DOHH2 (cell line): ENCODE measurements around the gene GIT1.

Source experiments
- H3F3A ChIP-seq: fragments of 200-600 bp; sonication (generic), shearing (Covaris generic); 2 replicates; pipeline ENCODE4 v1.6.0; 2016; ENCODE audit warnings: antibody characterized with exemption, mild to moderate bottlenecking; ENCODE audit not compliant: control insufficient read depth, insufficient read depth
- H3K27ac ChIP-seq: fragments of 200-600 bp; sonication (generic); 2 replicates; pipeline ENCODE4 v1.5.1; 2014; ENCODE audit warnings: low read depth, mild to moderate bottlenecking, low read length, moderate library complexity
- H3K27me3 ChIP-seq: fragments of 200-600 bp; sonication (generic); 2 replicates; pipeline ENCODE4 v1.6.1; 2014; ENCODE audit warnings: mild to moderate bottlenecking, low read length, mixed read lengths; ENCODE audit not compliant: control insufficient read depth
- H3K36me3 ChIP-seq: fragments of 200-600 bp; sonication (generic); 2 replicates; pipeline ENCODE4 v1.6.1; 2014; ENCODE audit warnings: mild to moderate bottlenecking, low read length, moderate library complexity, mixed read lengths; ENCODE audit not compliant: control insufficient read depth
- H3K4me1 ChIP-seq: fragments of 200-600 bp; sonication (generic); 2 replicates; pipeline ENCODE4 v1.6.1; 2014; ENCODE audit warnings: mild to moderate bottlenecking, low read length, mixed read lengths; ENCODE audit not compliant: control insufficient read depth
- H3K4me2 ChIP-seq: fragments of 200-600 bp; sonication (generic); 2 replicates; pipeline ENCODE4 v1.6.0; 2014; ENCODE audit warnings: mild to moderate bottlenecking, low read length, moderate library complexity
- H3K4me3 ChIP-seq: fragments of 200-600 bp; sonication (generic); 2 replicates; pipeline ENCODE4 v1.5.1; 2014; ENCODE audit warnings: mild to moderate bottlenecking, low read length, mixed read lengths
- H3K79me2 ChIP-seq: fragments of 200-600 bp; sonication (generic); 2 replicates; pipeline ENCODE4 v1.6.1; 2014; ENCODE audit warnings: mild to moderate bottlenecking, low read length, mixed read lengths; ENCODE audit not compliant: control insufficient read depth
- H3K9me2 ChIP-seq: fragments of 200-600 bp; sonication (generic); replicated peaks from 2 replicates; pipeline ENCODE4 v1.6.1; 2014; ENCODE audit warnings: mild to moderate bottlenecking, low read length, mixed read lengths; ENCODE audit not compliant: control insufficient read depth
- H3K9me3 ChIP-seq: fragments of 200-600 bp; sonication (generic); 2 replicates; pipeline ENCODE4 v1.6.1; 2014; ENCODE audit warnings: antibody characterized with exemption, low read length, mixed read lengths; ENCODE audit not compliant: control insufficient read depth, insufficient read depth
- H4K20me1 ChIP-seq: fragments of 200-600 bp; sonication (generic); 2 replicates; pipeline ENCODE4 v1.6.0; 2014; ENCODE audit warnings: low read depth, mild to moderate bottlenecking, antibody characterized with exemption, low read length, moderate library complexity; ENCODE audit not compliant: control insufficient read depth, insufficient read depth
- CTCF ChIP-seq: fragments of 200-600 bp; sonication (generic); IDR thresholded peaks from one replicate; pipeline ENCODE4 v1.5.1; 2014; ENCODE audit warnings: antibody characterized with exemption, mild to moderate bottlenecking, low read depth, low read length; ENCODE audit not compliant: poor library complexity, severe bottlenecking
- EZH2phosphoT487 ChIP-seq: fragments of 200-600 bp; sonication (generic); IDR thresholded peaks from 2 replicates; pipeline ENCODE4 v1.6.1; 2017; ENCODE audit warnings: borderline replicate concordance, mild to moderate bottlenecking, antibody characterized with exemption, low read length, moderate library complexity, mixed read lengths

GIT1 gene

GRCh38 chr17:29546830-29547229 is 42.6 kb downstream of the GIT1 start:
- no peak overlapping the region for H3K27ac ChIP-seq
- TF ChIP-seq EZH2phosphoT487 = no peak
- no peak for TF ChIP-seq CTCF

GRCh38 chr17:29546085-29546484 is 43.4 kb downstream of the GIT1 start:
- Histone ChIP-seq H3K27me3 (no peaks in the 10 kb centered on the region), H3F3A (peaks cover 11% of the 10 kb centered on the region), H4K20me1 (no peaks in the 10 kb centered on the region), H3K4me3 (no peak overlapping the region), H3K4me1 (no peaks in the 10 kb centered on the region), H3K9me2 (no peaks in the 10 kb centered on the region), H3K9me3 (no peaks in the 10 kb centered on the region), H3K79me2 (no peaks in the 10 kb centered on the region), H3K27ac (no peak overlapping the region), H3K36me3 (peaks cover 31% of the 10 kb centered on the region), H3K4me2 (no peak overlapping the region)
- TF ChIP-seq CTCF (no peak), EZH2phosphoT487 (no peak)

More at GRCh38 chr17:29546830-29547229, 42.6 kb downstream of the GIT1 start:
- no peaks in the 10 kb centered on the region for H4K20me1 ChIP-seq
- H3K27me3 ChIP-seq = no peaks in the 10 kb centered on the region
- no peaks in the 10 kb centered on the region for H3K9me3 ChIP-seq
- H3K4me1 ChIP-seq = no peaks in the 10 kb centered on the region
- H3K4me3 ChIP-seq = no peak overlapping the region
- H3F3A ChIP-seq = peaks cover 11% of the 10 kb centered on the region
- H3K4me2 ChIP-seq = no peak overlapping the region
- H3K9me2 ChIP-seq = no peaks in the 10 kb centered on the region
- H3K79me2 ChIP-seq = no peaks in the 10 kb centered on the region
- H3K36me3 ChIP-seq = peaks cover 27% of the 10 kb centered on the region

GRCh38 chr17:29544066-29544465 is 45.4 kb downstream of the GIT1 start:
- no peaks in the 10 kb centered on the region for H3K4me1 ChIP-seq
- no peaks in the 10 kb centered on the region for H3K27me3 ChIP-seq
- H3K4me2 ChIP-seq = no peak overlapping the region
- TF ChIP-seq CTCF (no peak), EZH2phosphoT487 (no peak)
- peaks cover 11% of the 10 kb centered on the region for H3F3A ChIP-seq
- H3K9me3 ChIP-seq = no peaks in the 10 kb centered on the region
- no peaks in the 10 kb centered on the region for H3K9me2 ChIP-seq
- H4K20me1 ChIP-seq = no peaks in the 10 kb centered on the region
- H3K36me3 ChIP-seq = peaks cover 42% of the 10 kb centered on the region
- no peaks in the 10 kb centered on the region for H3K79me2 ChIP-seq
- no peak overlapping the region for H3K27ac ChIP-seq
- no peak overlapping the region for H3K4me3 ChIP-seq

- no peak overlapping the region for H3K27ac ChIP-seq
- peaks cover 15% of the 10 kb centered on the region for H3F3A ChIP-seq
- H3K9me3 ChIP-seq = no peaks in the 10 kb centered on the region
- TF ChIP-seq EZH2phosphoT487 (no peak), CTCF (no peak)
- no peak overlapping the region for H3K4me2 ChIP-seq
- H3K4me1 ChIP-seq = no peaks in the 10 kb centered on the region
- no peaks in the 10 kb centered on the region for H4K20me1 ChIP-seq
- no peaks in the 10 kb centered on the region for H3K9me2 ChIP-seq
- peaks cover 2% of the 10 kb centered on the region; the same call in 1 of the 2 replicates for H3K79me2 ChIP-seq
- no peak overlapping the region for H3K4me3 ChIP-seq
- H3K27me3 ChIP-seq = no peaks in the 10 kb centered on the region
- peaks cover 53% of the 10 kb centered on the region for H3K36me3 ChIP-seq
Measured at GRCh38 chr17:29533976-29534375, 55.5 kb downstream of the GIT1 start.
